SK-N-SH (cell line): ENCODE measurements around the gene PLEK2. TPM values are rescaled to one million over a fixed set of nuclear protein-coding genes. Genes with fewer than 3 reads are reported as not detected.

Experiments used
- CTCF ChIA-PET: fragments of 300-600, 350-600 bp; formaldehyde crosslinking; extraction: SDS; loops from one replicate; lab custom pipeline; 2021; lab: Yijun Ruan, JAX
- POLR2A ChIA-PET: fragments of 350-600 bp; sonication (Branson Sonifier 250); formaldehyde crosslinking; extraction: SDS; loops from one replicate; lab custom pipeline; 2020; ENCODE audit warnings: antibody characterized with exemption, inconsistent platforms; lab: Yijun Ruan, JAX
- DNase-seq: peaks from one replicate; pipeline ENCODE4 v3.0.0; 2012
- H2AFZ ChIP-seq: fragments of 200-600 bp; sonication (generic); 2 replicates; pipeline ENCODE4 v1.8.1; 2016; ENCODE audit warnings: antibody characterized with exemption, mild to moderate bottlenecking, low read depth
- H3F3A ChIP-seq: fragments of 200-600 bp; sonication (generic); replicated peaks from 2 replicates; pipeline ENCODE3; 2016; ENCODE audit warnings: antibody characterized with exemption, mild to moderate bottlenecking; ENCODE audit not compliant: insufficient read depth
- H3K27ac ChIP-seq, 2 experiments: fragments of 200-500 bp in 1 of 2; fragments of 200-600 bp in 1 of 2; sonication (Bioruptor generic) in 1 of 2; sonication (generic), shearing (Covaris generic) in 1 of 2; 2 replicates each; pipeline versions ENCODE4 v1.5.1 to v1.6.1; 2014 to 2016; ENCODE audit warnings: low read depth in 2 of 2, inconsistent platforms in 1 of 2, low read length in 1 of 2, mild to moderate bottlenecking in 1 of 2, mixed read lengths in 1 of 2
- H3K27me3 ChIP-seq: fragments of 200-600 bp; sonication (generic), shearing (Covaris generic); 2 replicates; pipeline ENCODE4 v1.6.1; 2016; ENCODE audit warnings: mixed run types; ENCODE audit not compliant: insufficient read depth
- H3K36me3 ChIP-seq, 2 experiments: fragments of 200-500 bp in 1 of 2; fragments of 200-600 bp in 1 of 2; sonication (Bioruptor generic) in 1 of 2; sonication (generic) in 1 of 2; replicated peaks in 1 of 2; 2 replicates each; pipeline versions ENCODE3 to v1.5.1; 2014 to 2016; ENCODE audit warnings: low read length in 1 of 2, mild to moderate bottlenecking in 1 of 2; ENCODE audit not compliant: insufficient read depth in 2 of 2, control insufficient read depth in 1 of 2
- H3K4me1 ChIP-seq, 2 experiments: fragments of 200-500 bp in 1 of 2; fragments of 200-600 bp in 1 of 2; sonication (Bioruptor generic) in 1 of 2; sonication (generic), shearing (Covaris generic) in 1 of 2; 2 replicates each; pipeline versions ENCODE4 v1.5.1 to v1.6.1; 2014 to 2016; ENCODE audit warnings: low read depth in 1 of 2, low read length in 1 of 2, mixed run types in 1 of 2; ENCODE audit not compliant: insufficient read depth in 2 of 2, control insufficient read depth in 1 of 2
- H3K4me2 ChIP-seq: fragments of 200-600 bp; sonication (generic), shearing (Covaris generic); 2 replicates; pipeline ENCODE4 v1.6.1; 2017; ENCODE audit warnings: mixed run types
- H3K4me3 ChIP-seq, 2 experiments: fragments of 200-500 bp in 1 of 2; fragments of 200-600 bp in 1 of 2; sonication (Bioruptor generic) in 1 of 2; sonication (generic), shearing (Covaris generic) in 1 of 2; 2 replicates each; pipeline versions ENCODE4 v1.5.1 to v1.8.1; 2014 to 2016; ENCODE audit warnings: low read depth in 2 of 2, inconsistent platforms in 1 of 2, low read length in 1 of 2, mild to moderate bottlenecking in 1 of 2, mixed read lengths in 1 of 2, moderate library complexity in 1 of 2
- H3K79me2 ChIP-seq: fragments of 200-600 bp; sonication (generic); 2 replicates; pipeline ENCODE4 v1.8.1; 2017; ENCODE audit warnings: mild to moderate bottlenecking; ENCODE audit not compliant: insufficient read depth
- H3K9ac ChIP-seq: fragments of 200-600 bp; sonication (generic); 2 replicates; pipeline ENCODE4 v1.6.1; 2017; ENCODE audit warnings: mixed run types
- H3K9me2 ChIP-seq: fragments of 200-600 bp; sonication (generic); 2 replicates; pipeline ENCODE4 v1.6.1; 2017; ENCODE audit warnings: mixed run types
- H3K9me3 ChIP-seq: fragments of 200-600 bp; sonication (generic); 2 replicates; pipeline ENCODE4 v1.6.1; 2017; ENCODE audit warnings: mixed run types, mild to moderate bottlenecking, moderate library complexity
- H4K20me1 ChIP-seq: fragments of 200-600 bp; sonication (generic); 2 replicates; pipeline ENCODE4 v1.6.1; 2017; ENCODE audit warnings: mild to moderate bottlenecking, mixed run types; ENCODE audit not compliant: insufficient read depth
- ELF1 ChIP-seq: IDR thresholded peaks from 2 replicates; pipeline ENCODE4 v1.4.0; 2012
- EP300 ChIP-seq, 2 experiments: IDR thresholded peaks; 2 replicates each; pipeline versions ENCODE4 v1.4.0 to v1.6.1; 2012; ENCODE audit warnings: borderline replicate concordance in 1 of 2, low read depth in 1 of 2, low read length in 1 of 2
- FOXM1 ChIP-seq: IDR thresholded peaks from 2 replicates; pipeline ENCODE4 v1.4.0; 2012; ENCODE audit warnings: low read depth, mild to moderate bottlenecking
- JUND ChIP-seq: IDR thresholded peaks from 2 replicates; pipeline ENCODE4 v1.4.0; 2012
- MXI1 ChIP-seq: IDR thresholded peaks from 2 replicates; pipeline ENCODE4 v1.6.1; 2012; ENCODE audit warnings: mild to moderate bottlenecking, low read depth, low read length, improper control_type of control experiment
- NFIC ChIP-seq: IDR thresholded peaks from 2 replicates; pipeline ENCODE4 v1.4.0; 2012; ENCODE audit warnings: borderline replicate concordance
- NRF1 ChIP-seq: IDR thresholded peaks from 2 replicates; pipeline ENCODE4 v1.6.1; 2012; ENCODE audit warnings: low read depth, mild to moderate bottlenecking, low read length
- RXRA ChIP-seq: IDR thresholded peaks from 2 replicates; pipeline ENCODE4 v1.4.0; 2012; ENCODE audit warnings: low read depth, mild to moderate bottlenecking, borderline replicate concordance
- SIN3A ChIP-seq: IDR thresholded peaks from 2 replicates; pipeline ENCODE4 v1.6.1; 2012; ENCODE audit warnings: low read depth, mild to moderate bottlenecking, low read length, moderate library complexity, borderline replicate concordance
- SMC3 ChIP-seq: IDR thresholded peaks from 2 replicates; pipeline ENCODE4 v1.6.1; 2012; ENCODE audit warnings: low read depth, low read length, improper control_type of control experiment
- TEAD4 ChIP-seq: IDR thresholded peaks from 2 replicates; pipeline ENCODE4 v1.4.0; 2012; ENCODE audit warnings: mild to moderate bottlenecking, borderline replicate concordance; ENCODE audit not compliant: insufficient read depth
- USF1 ChIP-seq: IDR thresholded peaks from 2 replicates; pipeline ENCODE4 v1.4.0; 2012; ENCODE audit warnings: low read depth, borderline replicate concordance
- USF2 ChIP-seq: fragments of 150-350 bp; IDR thresholded peaks from 2 replicates; pipeline ENCODE4 v1.6.1; 2017; ENCODE audit warnings: antibody characterized with exemption, low read length, low read depth, borderline replicate concordance
- WGBS: methylation state at CpG from one replicate; pipeline ENCODE4 v1.1.6; 2017; ENCODE audit warnings: low lambda C conversion rate; 5-methylcytosine and 5-hydroxymethylcytosine counted together
- polyA plus RNA-seq, 3 experiments: library from polyadenylated mRNA; depleted of rRNA; stranded (reverse); fragments of >200 nt; gene quantifications; 2 replicates each; pipeline ENCODE4 v1.2.3, GENCODE V29; 2012

Gene PLEK2
- polyA plus RNA-seq, 1 of the 3 experiments (the other 2 are of a cell fraction) = 0.56 TPM

GRCh38 chr14:67425608-67426007 lies 13.6 kb upstream of the PLEK2 start:
- DNase-seq = no peak
- Histone ChIP-seq H2AFZ (no peak overlapping the region), H3K4me1 (no peaks in the 10 kb centered on the region), H3K79me2 (no peaks in the 10 kb centered on the region), H3K9ac (no peak overlapping the region), H3F3A (no peaks in the 10 kb centered on the region), H3K4me3 (no peak overlapping the region), H3K36me3 (no peaks in the 10 kb centered on the region), H3K9me3 (no peaks in the 10 kb centered on the region), H3K9me2 (no peaks in the 10 kb centered on the region), H3K27me3 (no peaks in the 10 kb centered on the region), H4K20me1 (no peaks in the 10 kb centered on the region), H3K4me2 (no peak overlapping the region), H3K27ac (no peak overlapping the region)
- ChIA-PET POLR2A (no interaction called here), CTCF (interaction anchor here (1.0 to 15.0 kb wide), 8 partner anchors 12 to 279 kb away, joined by 3 to 319 read pairs (median 22); no protein-coding TSS in a partner anchor)
- TF ChIP-seq EP300 (IDR thresholded peaks at IDR 0.05; ENCODE audit: borderline replicate concordance in 1 of 2, low read depth in 1 of 2, low read length in 1 of 2) (no peak), NFIC (no peak), NRF1 (no peak), USF2 (no peak), SIN3A (no peak), TEAD4 (no peak), RXRA (no peak), USF1 (no peak), FOXM1 (no peak), JUND (no peak), ELF1 (no peak), SMC3 (no peak)
- 64% methylated on average over 4 of the region's 4 CpGs for WGBS

GRCh38 chr14:67424539-67424938 lies 12.6 kb upstream of the PLEK2 start:
- TF ChIP-seq MXI1 = no peak
- WGBS = 35% methylated on average over 2 of the region's 3 CpGs

More at GRCh38 chr14:67424539-67424938, 12.6 kb upstream of the PLEK2 start:
- Histone ChIP-seq H3K4me2 (no peak overlapping the region), H3K9me3 (no peaks in the 10 kb centered on the region), H3F3A (no peaks in the 10 kb centered on the region), H3K27ac (no peak overlapping the region), H3K9ac (no peak overlapping the region), H3K27me3 (no peaks in the 10 kb centered on the region), H3K9me2 (no peaks in the 10 kb centered on the region), H3K79me2 (no peaks in the 10 kb centered on the region), H3K4me1 (no peaks in the 10 kb centered on the region), H4K20me1 (no peaks in the 10 kb centered on the region), H3K36me3 (no peaks in the 10 kb centered on the region), H2AFZ (no peak overlapping the region), H3K4me3 (no peak overlapping the region)
- ChIA-PET POLR2A (no interaction called here), CTCF (interaction anchor here (0.7 to 15.0 kb wide), 6 partner anchors 90 to 280 kb away, joined by 3 to 319 read pairs (median 4); partner anchors contain the start of gene PLEKHH1)
- DNase-seq = no peak
